HEK293 (cell line): ENCODE results near the gene NSG1.

ENCODE experiments used
- KLF8 ChIP-seq: fragments of 450-650 bp; formaldehyde crosslinking; IDR thresholded peaks from 2 replicates; pipeline ENCODE4 v1.5.1; 2016; ENCODE audit warnings: missing biosample characterization, missing genetic modification characterization
- TCF7L2 ChIP-seq: IDR thresholded peaks from 2 replicates; pipeline ENCODE4 v1.6.1; 2011; ENCODE audit warnings: low read depth, mild to moderate bottlenecking, inconsistent platforms, low read length, moderate library complexity, borderline replicate concordance
- ZNF174 ChIP-seq: fragments of 450-650 bp; formaldehyde crosslinking; IDR thresholded peaks from 2 replicates; pipeline ENCODE4 v1.5.0; 2017; ENCODE audit warnings: missing biosample characterization, mild to moderate bottlenecking, missing genetic modification characterization
- ZNF311 ChIP-seq: fragments of 450-650 bp; formaldehyde crosslinking; IDR thresholded peaks from 2 replicates; pipeline ENCODE4 v1.5.1; 2017; ENCODE audit warnings: missing biosample characterization, missing genetic modification characterization, borderline replicate concordance
- ZNF341 ChIP-seq: fragments of 450-650 bp; formaldehyde crosslinking; IDR thresholded peaks from 2 replicates; pipeline ENCODE4; 2016; ENCODE audit warnings: low read depth, missing biosample characterization, missing genetic modification characterization
- ZNF747 ChIP-seq: fragments of 450-650 bp; formaldehyde crosslinking; IDR thresholded peaks from 2 replicates; pipeline ENCODE4 v1.5.1; 2016; ENCODE audit warnings: missing biosample characterization, missing genetic modification characterization
- ZNF777 ChIP-seq: fragments of 450-650 bp; formaldehyde crosslinking; IDR thresholded peaks from 2 replicates; pipeline ENCODE4 v1.5.1; 2017; ENCODE audit warnings: missing biosample characterization, missing genetic modification characterization, borderline replicate concordance
- TF ChIP-seq, protein P1 (sequence below): fragments of 450-650 bp; formaldehyde crosslinking; IDR thresholded peaks from 2 replicates; pipeline ENCODE4 v1.5.1; 2016; ENCODE audit warnings: missing biosample characterization, missing genetic modification characterization

DNA sequence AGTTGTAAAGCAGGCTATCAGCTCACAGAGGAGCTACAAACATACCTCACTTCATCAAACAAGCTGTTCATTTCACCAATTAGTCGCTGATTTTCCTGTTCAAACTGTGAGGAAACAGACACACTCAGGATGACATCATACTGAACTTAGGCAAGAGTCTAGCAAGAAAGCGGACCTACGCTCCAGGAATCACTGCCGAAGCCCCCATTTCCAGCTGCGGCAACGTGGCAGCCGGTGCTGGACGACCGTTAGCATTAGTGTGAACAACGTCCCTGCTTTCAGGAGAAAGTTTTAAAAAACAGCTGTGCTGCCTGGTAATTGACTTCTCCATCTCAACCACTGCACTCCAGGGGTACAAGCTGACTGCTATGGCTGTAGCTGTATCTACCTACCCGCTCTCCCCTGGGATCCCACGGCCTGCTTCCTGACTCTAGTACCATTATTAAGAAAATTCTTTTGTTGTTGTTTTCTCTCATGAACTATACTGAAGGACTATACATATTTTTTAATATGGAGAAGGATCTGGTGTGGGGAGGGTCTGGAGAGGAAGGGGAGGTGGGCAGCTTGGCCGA is 38.3 kb downstream of the NSG1 start:
- TF ChIP-seq ZNF341 (tag by site-specific recombination) (no peak), ZNF777 (tag by site-specific recombination) (no peak), ZNF747 (tag by site-specific recombination) (no peak), ZNF174 (tag by site-specific recombination) (no peak), ZNF311 (no peak), KLF8 (tag by site-specific recombination) (no peak), TCF7L2 (no peak)
- TF ChIP-seq, protein P1, sequence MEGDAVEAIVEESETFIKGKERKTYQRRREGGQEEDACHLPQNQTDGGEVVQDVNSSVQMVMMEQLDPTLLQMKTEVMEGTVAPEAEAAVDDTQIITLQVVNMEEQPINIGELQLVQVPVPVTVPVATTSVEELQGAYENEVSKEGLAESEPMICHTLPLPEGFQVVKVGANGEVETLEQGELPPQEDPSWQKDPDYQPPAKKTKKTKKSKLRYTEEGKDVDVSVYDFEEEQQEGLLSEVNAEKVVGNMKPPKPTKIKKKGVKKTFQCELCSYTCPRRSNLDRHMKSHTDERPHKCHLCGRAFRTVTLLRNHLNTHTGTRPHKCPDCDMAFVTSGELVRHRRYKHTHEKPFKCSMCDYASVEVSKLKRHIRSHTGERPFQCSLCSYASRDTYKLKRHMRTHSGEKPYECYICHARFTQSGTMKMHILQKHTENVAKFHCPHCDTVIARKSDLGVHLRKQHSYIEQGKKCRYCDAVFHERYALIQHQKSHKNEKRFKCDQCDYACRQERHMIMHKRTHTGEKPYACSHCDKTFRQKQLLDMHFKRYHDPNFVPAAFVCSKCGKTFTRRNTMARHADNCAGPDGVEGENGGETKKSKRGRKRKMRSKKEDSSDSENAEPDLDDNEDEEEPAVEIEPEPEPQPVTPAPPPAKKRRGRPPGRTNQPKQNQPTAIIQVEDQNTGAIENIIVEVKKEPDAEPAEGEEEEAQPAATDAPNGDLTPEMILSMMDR, result no peak
